RWPE1 (cell line): ENCODE results near the gene RALGAPA2.

Source experiments
- CTCF ChIA-PET: fragments of 350-600 bp; sonication (Branson Sonifier 250); formaldehyde crosslinking; extraction: SDS; loops from one replicate; lab custom pipeline; 2021; lab: Yijun Ruan, JAX
- POLR2A ChIA-PET: fragments of 400-600 bp; formaldehyde crosslinking; extraction: SDS; loops from one replicate; lab custom pipeline; 2020; ENCODE audit warnings: antibody characterized with exemption; ENCODE audit not compliant: low non-redundant PET; lab: Yijun Ruan, JAX
- DNase-seq: peaks from one replicate; pipeline ENCODE4 v3.0.0; 2012; ENCODE audit warnings: low spot score
- H3K27ac ChIP-seq: fragments of 450-650 bp; 2 replicates; pipeline ENCODE4 v1.5.1; 2017
- TF ChIP-seq, protein P1 (sequence below): fragments of 450-650 bp; conservative IDR thresholded peaks from 2 replicates; pipeline ENCODE4 v1.5.1; 2017; ENCODE audit warnings: low read depth, mild to moderate bottlenecking

The RALGAPA2 gene

DNA sequence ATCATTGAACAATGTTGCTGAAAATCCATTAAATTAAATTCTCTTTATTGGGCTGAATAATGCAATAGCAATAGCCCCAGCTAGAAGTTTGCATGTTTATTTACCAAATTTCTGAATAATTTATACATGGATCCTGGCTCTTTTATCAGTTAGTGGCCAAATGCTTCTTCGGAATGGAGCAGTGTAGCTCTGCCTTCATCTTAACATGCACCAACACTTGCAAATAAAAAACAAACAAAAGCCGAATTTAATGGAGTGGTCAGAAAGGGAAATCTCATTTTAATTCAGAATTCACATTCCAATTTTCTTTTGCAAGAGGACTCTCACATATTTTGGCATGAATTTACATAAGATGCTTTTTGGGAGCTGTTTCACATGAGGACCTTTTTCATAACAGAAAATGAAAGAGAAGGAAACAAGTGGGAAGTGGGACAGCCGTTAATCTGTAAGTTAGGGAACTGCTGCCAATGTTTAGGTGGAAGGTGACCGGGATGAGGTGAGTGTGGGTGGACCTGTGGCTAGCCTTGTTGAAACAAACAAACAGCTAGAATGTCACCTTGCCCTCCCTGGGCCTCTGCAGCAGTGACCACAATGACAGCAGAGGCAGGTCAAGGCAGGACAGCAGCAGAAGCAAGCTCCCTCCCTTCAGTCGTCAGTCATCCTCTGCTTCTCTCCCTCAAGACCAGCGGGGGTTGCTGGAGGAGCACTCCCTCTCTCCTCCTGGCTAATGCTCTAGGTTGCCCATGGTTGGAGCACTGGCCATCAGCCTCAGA is 271.4 kb downstream of the RALGAPA2 start:
- ChIA-PET POLR2A (no interaction called here), CTCF (interaction anchor here (0.7 kb wide), 1 partner anchor 81 kb away, joined by 5 read pairs; no protein-coding TSS in a partner anchor)
- TF ChIP-seq, protein P1, sequence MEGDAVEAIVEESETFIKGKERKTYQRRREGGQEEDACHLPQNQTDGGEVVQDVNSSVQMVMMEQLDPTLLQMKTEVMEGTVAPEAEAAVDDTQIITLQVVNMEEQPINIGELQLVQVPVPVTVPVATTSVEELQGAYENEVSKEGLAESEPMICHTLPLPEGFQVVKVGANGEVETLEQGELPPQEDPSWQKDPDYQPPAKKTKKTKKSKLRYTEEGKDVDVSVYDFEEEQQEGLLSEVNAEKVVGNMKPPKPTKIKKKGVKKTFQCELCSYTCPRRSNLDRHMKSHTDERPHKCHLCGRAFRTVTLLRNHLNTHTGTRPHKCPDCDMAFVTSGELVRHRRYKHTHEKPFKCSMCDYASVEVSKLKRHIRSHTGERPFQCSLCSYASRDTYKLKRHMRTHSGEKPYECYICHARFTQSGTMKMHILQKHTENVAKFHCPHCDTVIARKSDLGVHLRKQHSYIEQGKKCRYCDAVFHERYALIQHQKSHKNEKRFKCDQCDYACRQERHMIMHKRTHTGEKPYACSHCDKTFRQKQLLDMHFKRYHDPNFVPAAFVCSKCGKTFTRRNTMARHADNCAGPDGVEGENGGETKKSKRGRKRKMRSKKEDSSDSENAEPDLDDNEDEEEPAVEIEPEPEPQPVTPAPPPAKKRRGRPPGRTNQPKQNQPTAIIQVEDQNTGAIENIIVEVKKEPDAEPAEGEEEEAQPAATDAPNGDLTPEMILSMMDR, result no peak
- H3K27ac ChIP-seq, result no peak overlapping the region
- no peak for DNase-seq

DNA sequence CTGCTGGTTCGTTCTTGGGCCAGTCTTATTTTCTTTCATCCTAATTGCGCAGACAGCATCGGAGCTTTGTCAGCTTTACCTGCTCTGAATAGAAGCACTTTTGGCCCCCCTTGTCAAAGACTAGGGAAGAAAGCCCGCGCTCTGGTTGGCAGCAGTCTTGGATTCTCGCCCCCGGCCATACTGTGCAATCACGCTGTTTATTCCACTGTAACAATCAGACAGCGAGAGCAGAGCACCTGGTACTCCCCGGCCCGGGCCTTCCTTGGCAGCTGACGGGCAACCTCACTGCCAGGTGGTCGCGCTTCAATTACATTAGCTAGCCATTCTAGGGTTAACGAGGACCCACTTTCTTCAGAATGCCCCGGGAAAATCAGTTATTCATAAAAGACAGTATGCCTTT is 272.0 kb downstream of the RALGAPA2 start:
- ChIA-PET POLR2A (no interaction called here), CTCF (interaction anchor here (0.7 kb wide), 1 partner anchor 81 kb away, joined by 5 read pairs; no protein-coding TSS in a partner anchor)
- H3K27ac ChIP-seq, result no peak overlapping the region
- DNase-seq, result no peak
- TF ChIP-seq, protein P1, result no peak

- TF ChIP-seq, protein P1, result no peak
- ChIA-PET CTCF (no interaction called here), POLR2A (no interaction called here)
- H3K27ac ChIP-seq, result no peak overlapping the region
- DNase-seq, result no peak
Measured at GRCh38 chr20:20439602-20440190, 272.7 kb downstream of the RALGAPA2 start.

DNA sequence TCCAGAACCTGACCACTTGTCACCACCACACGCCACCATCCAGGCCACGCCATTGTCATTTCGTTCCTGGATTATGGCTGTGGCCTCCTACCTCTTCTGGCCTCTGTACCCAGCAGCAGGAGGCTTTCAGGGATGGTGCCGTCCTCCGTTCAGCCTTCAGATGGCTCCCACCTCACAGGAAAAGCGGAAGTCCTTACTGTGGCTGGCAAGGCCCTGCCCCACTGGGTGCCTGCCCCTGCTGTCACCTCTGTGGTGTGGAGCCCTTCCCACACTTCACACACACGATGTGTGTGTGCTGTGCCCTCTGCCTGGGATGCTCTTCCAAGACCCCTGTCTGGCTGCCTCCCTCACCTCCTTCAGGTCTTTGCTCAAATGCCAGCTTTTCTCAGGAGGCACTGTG is 275.1 kb downstream of the RALGAPA2 start:
- TF ChIP-seq, protein P1, result no peak
- ChIA-PET POLR2A (no interaction called here), CTCF (no interaction called here)
- DNase-seq, result no peak
- H3K27ac ChIP-seq, result no peak overlapping the region

DNA sequence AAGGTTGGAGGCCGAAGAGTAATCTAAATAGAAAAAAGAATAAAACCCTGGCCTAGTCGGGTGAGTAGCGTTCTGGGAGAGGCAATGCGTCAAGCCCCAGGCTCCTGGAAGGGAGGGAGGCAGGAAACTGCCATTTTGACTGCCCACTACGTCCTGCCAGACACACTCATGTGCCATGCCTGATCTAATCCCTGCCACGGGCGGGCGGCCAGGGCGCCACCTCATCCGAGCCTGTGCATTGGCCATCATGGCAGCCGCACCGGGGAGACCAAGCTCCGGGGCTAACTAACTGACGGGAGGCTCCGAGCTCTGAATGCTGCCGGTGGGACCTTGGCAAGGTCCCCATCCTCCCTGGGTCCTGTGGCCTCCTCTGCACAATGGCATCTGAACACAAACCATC is 275.8 kb downstream of the RALGAPA2 start:
- TF ChIP-seq, protein P1, result no peak
- POLR2A ChIA-PET, result no interaction called here
- H3K27ac ChIP-seq, result no peak overlapping the region
- CTCF ChIA-PET, result no interaction called here
- DNase-seq, result no peak

DNA sequence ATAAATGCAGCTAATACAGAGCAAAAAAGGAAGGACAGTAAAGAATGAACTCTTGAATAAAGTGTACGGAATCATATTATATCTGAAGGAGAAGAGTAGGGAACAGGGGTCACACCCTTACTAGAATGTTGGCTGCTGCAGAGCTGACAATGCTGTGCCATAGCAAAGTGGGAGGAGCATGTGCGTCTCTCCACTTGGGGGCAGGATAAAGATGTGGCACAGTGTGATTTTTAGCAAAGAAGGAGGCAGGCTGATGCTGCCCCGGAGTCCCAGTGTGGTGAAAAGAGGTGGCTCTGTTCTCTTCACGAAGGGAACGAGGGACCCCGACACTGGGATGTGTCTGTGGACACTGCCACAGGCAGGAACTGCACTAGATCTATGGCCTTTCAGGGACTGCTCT is 277.0 kb downstream of the RALGAPA2 start:
- DNase-seq, result no peak

More for the DNA sequence above, 277.0 kb downstream of the RALGAPA2 start:
- TF ChIP-seq, protein P1, result no peak
- POLR2A ChIA-PET, result no interaction called here
- CTCF ChIA-PET, result interaction anchor here (0.5 to 0.7 kb wide), 3 partner anchors 10 to 709 kb away, joined by 3 read pairs; no protein-coding TSS in a partner anchor
- no peak overlapping the region for H3K27ac ChIP-seq
